Activated T-cell treated with anti-CD3 and anti-CD28 coated beads for 4 hours (primary cell): ENCODE measurements around the gene ATP5F1C.

Experiments used
- DNase-seq: peaks from one replicate; pipeline ENCODE4 v3.0.0-alpha.2; 2020

The ATP5F1C gene

DNA sequence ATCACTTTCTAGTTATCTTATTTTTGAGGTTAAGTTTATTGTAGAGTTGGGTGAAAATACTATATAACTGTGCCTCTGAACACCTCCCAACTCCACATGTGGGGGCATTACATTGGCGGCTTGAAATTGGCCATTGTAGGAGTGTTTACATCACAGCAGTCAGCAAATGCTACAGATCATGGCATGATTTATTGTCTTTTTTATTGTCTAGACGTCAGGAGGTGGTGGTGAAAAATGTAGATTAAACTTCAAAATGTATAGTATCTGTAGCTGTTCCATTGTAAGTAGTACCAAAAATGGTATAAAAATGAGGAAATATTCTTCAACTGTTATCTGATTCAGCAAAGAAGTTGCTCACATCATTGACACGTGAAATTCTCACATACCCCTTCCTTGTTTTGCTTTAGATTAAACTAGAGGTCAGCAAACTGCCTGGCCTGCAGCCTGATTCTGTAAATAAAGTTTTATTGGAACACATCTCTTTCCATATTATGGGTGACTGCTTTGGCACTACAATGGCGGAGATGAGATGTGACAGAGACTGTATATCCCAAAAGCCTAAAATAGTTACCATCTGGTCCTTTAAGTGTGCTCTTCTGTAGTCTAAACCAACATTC, 65.4 kb downstream of the ATP5F1C start:
- DNase-seq = no peak

DNA sequence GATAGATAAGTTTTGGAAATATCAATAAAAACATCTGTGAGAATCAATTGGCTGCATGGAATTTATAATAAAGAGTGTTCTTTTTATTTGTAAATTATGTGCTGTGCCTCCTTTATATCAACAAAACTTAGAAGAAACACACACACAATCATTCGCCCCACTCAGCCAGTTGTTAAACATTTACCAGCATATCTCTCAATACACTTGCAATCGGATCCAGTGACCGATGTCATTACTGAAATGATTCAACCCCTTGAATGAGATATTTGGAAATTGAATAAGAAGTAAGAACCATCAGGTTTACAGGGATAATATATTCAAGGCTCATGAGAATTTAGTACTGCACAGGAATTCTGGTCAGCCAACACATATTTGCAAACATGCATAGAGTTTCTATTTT, 65.9 kb downstream of the ATP5F1C start:
- DNase-seq = no peak

DNA sequence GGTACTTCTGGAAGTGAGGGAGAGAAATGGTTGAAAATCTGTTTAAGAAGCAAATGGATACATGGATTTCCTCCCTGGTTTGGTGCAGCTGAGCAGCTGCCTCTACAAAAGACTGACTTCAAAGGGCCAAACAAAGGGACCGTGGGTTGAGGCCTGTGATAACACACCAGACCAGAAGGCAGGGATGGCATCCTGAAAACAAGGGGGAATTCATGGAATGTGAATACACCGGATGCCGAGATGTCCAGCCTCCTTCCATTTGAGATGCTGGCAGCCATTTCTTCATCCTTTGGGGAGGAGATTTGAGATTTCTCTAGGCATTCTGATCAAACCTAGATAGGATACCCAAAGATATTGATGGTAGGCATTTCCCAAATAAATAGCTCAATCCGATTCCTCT, 67.2 kb downstream of the ATP5F1C start:
- no peak for DNase-seq

DNA sequence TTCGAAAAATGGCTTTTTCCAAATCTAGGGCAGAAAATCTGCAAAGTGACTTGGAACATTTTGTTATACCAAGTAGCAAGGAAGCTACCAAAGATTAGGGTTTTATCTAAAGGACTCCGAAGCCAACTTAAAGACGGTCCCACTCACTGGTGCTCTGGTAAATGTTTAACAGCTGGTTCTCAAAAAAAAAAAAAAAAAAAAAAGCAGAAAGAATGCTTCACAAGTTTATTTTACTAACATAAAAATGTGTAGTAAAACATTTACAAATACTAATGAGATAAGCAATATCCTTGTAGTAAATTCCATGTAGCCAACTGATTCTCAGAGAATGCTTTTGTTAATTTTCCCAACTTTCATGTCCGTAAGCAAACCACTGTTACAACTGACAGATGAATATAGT, 68.7 kb downstream of the ATP5F1C start:
- DNase-seq = no peak

DNA sequence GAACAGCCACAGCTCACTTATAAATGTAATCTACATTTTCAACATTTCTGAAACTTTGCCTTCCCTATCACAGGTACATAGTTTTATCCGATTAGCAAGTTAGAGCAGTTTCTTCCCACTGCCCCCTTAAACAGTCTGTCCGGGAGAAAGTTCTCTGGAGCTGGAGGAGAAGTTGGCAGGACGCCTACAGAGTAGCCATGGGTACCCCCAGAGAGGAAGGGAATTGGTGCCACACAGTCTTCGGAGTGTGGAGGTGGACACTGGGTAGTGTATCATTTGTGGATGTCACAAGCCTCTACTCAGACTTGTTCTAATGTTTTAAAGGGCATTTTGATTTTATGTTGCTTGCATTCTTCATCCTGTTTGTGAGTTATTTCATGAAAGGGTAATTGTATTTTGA, 69.3 kb downstream of the ATP5F1C start:
- DNase-seq = no peak
